ENCODE measurements around the gene ARSG. TPM values are rescaled to one million over a fixed set of nuclear protein-coding genes. Genes with fewer than 3 reads are reported as not detected.

ARSG gene
- polyA plus RNA-seq, 2 of the 4 experiments (the other 2 are of a cell fraction) = 0.57 to 1.7 TPM

DNA sequence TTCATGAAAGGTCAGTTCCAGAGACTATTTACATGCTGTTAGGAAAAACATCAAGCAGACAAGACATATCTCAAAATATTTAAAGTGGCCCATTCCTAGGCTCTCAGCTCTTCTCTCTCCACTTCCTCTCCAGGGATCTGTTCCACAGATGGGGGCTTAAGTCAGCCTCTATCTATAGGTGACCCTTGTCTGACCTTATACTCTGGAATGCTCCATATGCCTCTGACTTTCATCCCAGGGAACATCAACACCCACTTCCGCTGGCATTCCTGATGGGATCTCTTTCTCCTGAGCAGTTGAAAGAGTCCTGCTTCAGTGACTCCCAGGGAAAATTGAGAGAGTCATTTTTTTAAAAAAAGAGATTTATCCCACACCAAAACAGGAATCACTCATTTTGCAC lies 177.5 kb downstream of the ARSG start:
- WGBS (ENCODE audit: missing lambda C conversion rate) = 74% methylated on average over 1 of the region's 1 CpG
- FAIRE-seq (no peak), DNase-seq (ENCODE audit: low read depth in 1 of 2, low spot score in 1 of 2) (no peak), ATAC-seq (no peak)
- Histone ChIP-seq H3K4me3 (no peak overlapping the region), H3K4me2 (no peak overlapping the region), H3K4me1 (no peaks in the 10 kb centered on the region), H3K27ac (no peak overlapping the region), H3K9me3 (peaks cover 3% of the 10 kb centered on the region; the same call in 1 of the 3 replicates)
- ChIA-PET CTCF (interaction anchor here (0.7 to 7.8 kb wide), 14 partner anchors 11 to 296 kb away, joined by 3 to 55 read pairs (median 4); no protein-coding TSS in a partner anchor), POLR2A (no interaction called here)
- no peak for TF ChIP-seq RNF2 (IDR thresholded peaks at IDR 0.05; ENCODE audit: borderline replicate concordance, low read depth)
- no peak for TF ChIP-seq EHF (CRISPR knock-in tag; IDR thresholded peaks at IDR 0.05)
- TF ChIP-seq POLR2A (IDR thresholded peaks at IDR 0.05; ENCODE audit: low read length) = no peak
- no peak for TF ChIP-seq HDAC2 (IDR thresholded peaks at IDR 0.05)
- TF ChIP-seq ZSCAN20 (CRISPR knock-in tag; IDR thresholded peaks at IDR 0.05) = no peak
- TF ChIP-seq RCOR1 (IDR thresholded peaks at IDR 0.05; ENCODE audit: low read depth, low read length) = no peak
- TF ChIP-seq JUN (IDR thresholded peaks at IDR 0.05) = no peak
- TF ChIP-seq MYC (IDR thresholded peaks at IDR 0.05; ENCODE audit: borderline replicate concordance, low read length) = no peak
- no peak for TF ChIP-seq RFX5 (IDR thresholded peaks at IDR 0.05)
- TF ChIP-seq HOXB5 (CRISPR knock-in tag; IDR thresholded peaks at IDR 0.05) = no peak
- no peak for TF ChIP-seq GATA3 (IDR thresholded peaks at IDR 0.05; ENCODE audit: borderline replicate concordance)
- TF ChIP-seq, protein P1, sequence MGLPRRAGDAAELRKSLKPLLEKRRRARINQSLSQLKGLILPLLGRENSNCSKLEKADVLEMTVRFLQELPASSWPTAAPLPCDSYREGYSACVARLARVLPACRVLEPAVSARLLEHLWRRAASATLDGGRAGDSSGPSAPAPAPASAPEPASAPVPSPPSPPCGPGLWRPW (IDR thresholded peaks at IDR 0.05) = no peak
- no peak for TF ChIP-seq ZNF302 (CRISPR knock-in tag; IDR thresholded peaks at IDR 0.05)
- no peak for TF ChIP-seq MAFK (IDR thresholded peaks at IDR 0.05; ENCODE audit: partially characterized antibody)
- no peak for TF ChIP-seq JUNB (IDR thresholded peaks at IDR 0.05)
- TF ChIP-seq, protein P2, sequence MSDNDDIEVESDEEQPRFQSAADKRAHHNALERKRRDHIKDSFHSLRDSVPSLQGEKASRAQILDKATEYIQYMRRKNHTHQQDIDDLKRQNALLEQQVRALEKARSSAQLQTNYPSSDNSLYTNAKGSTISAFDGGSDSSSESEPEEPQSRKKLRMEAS (IDR thresholded peaks at IDR 0.05) = no peak
- TF ChIP-seq KDM5A (IDR thresholded peaks at IDR 0.05) = no peak
- no peak for TF ChIP-seq ATOH8 (CRISPR knock-in tag; IDR thresholded peaks at IDR 0.05; ENCODE audit: low read depth)
- no peak for TF ChIP-seq CHD2 (IDR thresholded peaks at IDR 0.05; ENCODE audit: low read length, partially characterized antibody)
- no peak for TF ChIP-seq CHD4 (IDR thresholded peaks at IDR 0.05; ENCODE audit: borderline replicate concordance)

Small RNAs within 50 kb of the gene (small RNA-seq; reads per million reads assigned to genes)
- gene MIR635 = 0 reads per million in 6 experiments

Other genes with a start within 250 kb of the ARSG start
- gene AMZ2, start 43.5 kb upstream of the ARSG start, polyA plus RNA-seq (2011; rRNA removed) = 186 and 201 TPM in 2 replicates
- gene AMZ2, start 43.5 kb upstream of the ARSG start, polyA plus RNA-seq (2017; fragmentation: RNase III; extraction: RNeasy Plus Mini Kit Qiagen cat#74134 plus additional on column Dnase treatment) = 105 to 111 TPM (median 109 TPM) in 3 replicates
- 0.28 and 0.52 TPM in 2 replicates for gene SLC16A6, start 368 bp upstream of the ARSG start, polyA plus RNA-seq (2011; rRNA removed)
- gene SLC16A6, start 368 bp upstream of the ARSG start, polyA plus RNA-seq (2017; fragmentation: RNase III; extraction: RNeasy Plus Mini Kit Qiagen cat#74134 plus additional on column Dnase treatment) = 0.08 to 0.33 TPM (median 0.17 TPM) in 3 replicates
- 19.7 and 26.1 TPM in 2 replicates for gene WIPI1, start 166.0 kb downstream of the ARSG start, polyA plus RNA-seq (2011; rRNA removed)
- gene WIPI1, start 166.0 kb downstream of the ARSG start, polyA plus RNA-seq (2017; fragmentation: RNase III; extraction: RNeasy Plus Mini Kit Qiagen cat#74134 plus additional on column Dnase treatment) = 6.9 to 11.6 TPM (median 9.5 TPM) in 3 replicates
- 244 and 370 TPM in 2 replicates for gene PRKAR1A, start 220.9 kb downstream of the ARSG start, polyA plus RNA-seq (2011; rRNA removed)
- gene PRKAR1A, start 220.9 kb downstream of the ARSG start, polyA plus RNA-seq (2017; fragmentation: RNase III; extraction: RNeasy Plus Mini Kit Qiagen cat#74134 plus additional on column Dnase treatment) = 239 to 259 TPM (median 244 TPM) in 3 replicates